Sigmoid colon (tissue), 7 donors: ENCODE measurements around the gene SRXN1. TPM values are rescaled to one million over a fixed set of nuclear protein-coding genes. Genes with fewer than 3 reads are reported as not detected.

Experiments used
- DNase-seq: peaks from one replicate; pipeline ENCODE4 v3.0.0-alpha.2; 2019
- H3K27ac ChIP-seq, 4 donors: fragments of 200-600 bp; sonication (generic); one replicate each; pipeline ENCODE4 v1.5.1; 2016 to 2019; ENCODE audit warnings: mild to moderate bottlenecking in 1 of 4
- H3K27me3 ChIP-seq, 3 donors: fragments of 200-600 bp; sonication (generic); one replicate each; pipeline ENCODE4 v1.5.1; 2019; ENCODE audit warnings: mild to moderate bottlenecking in 1 of 3
- H3K36me3 ChIP-seq, 4 donors: fragments of 200-600 bp; sonication (generic); one replicate each; pipeline ENCODE4 v1.5.1; 2016 to 2019
- H3K4me1 ChIP-seq, 4 donors: fragments of 200-600 bp; sonication (generic); one replicate each; pipeline ENCODE4 v1.5.1; 2017 to 2019
- H3K4me3 ChIP-seq, 4 donors: fragments of 200-600 bp; sonication (generic); one replicate each; pipeline ENCODE4 v1.5.1; 2017 to 2019; ENCODE audit warnings: mild to moderate bottlenecking in 2 of 4, moderate library complexity in 1 of 4
- H3K9me3 ChIP-seq, 4 donors: fragments of 200-600 bp in 3 of 4; sonication (generic) in 3 of 4; one replicate each; pipeline versions ENCODE4 v1.5.1 to v1.6.1; 2013 to 2019
- CTCF ChIP-seq, 4 experiments: fragments of 450-650 bp in 3 of 4; fragments of 200-600 bp in 1 of 4; IDR thresholded peaks; one replicate each; pipeline ENCODE4 v1.5.1; 2016 to 2019; ENCODE audit warnings: antibody characterized with exemption in 4 of 4, mild to moderate bottlenecking in 3 of 4, moderate library complexity in 2 of 4
- EP300 ChIP-seq, 4 donors: sonication (generic); formaldehyde crosslinking; IDR thresholded peaks; one replicate each; pipeline ENCODE4 v1.6.1; 2017; ENCODE audit warnings: antibody characterized with exemption in 4 of 4
- POLR2A ChIP-seq, 2 donors: fragments of 450-650 bp; IDR thresholded peaks; one replicate each; pipeline ENCODE4 v1.6.1; 2016; ENCODE audit warnings: antibody characterized with exemption in 2 of 2, mild to moderate bottlenecking in 2 of 2, moderate library complexity in 2 of 2
- POLR2AphosphoS5 ChIP-seq, 4 donors: sonication (generic); formaldehyde crosslinking; IDR thresholded peaks; one replicate each; pipeline ENCODE4 v1.6.1; 2017; ENCODE audit warnings: antibody characterized with exemption in 4 of 4
- WGBS, 2 donors: extraction: QIAGEN DNeasy Blood & Tissue Kit; methylation state at CpG; one replicate each; pipeline ENCODE4 v1.1.7; 2013; 5-methylcytosine and 5-hydroxymethylcytosine counted together
- intact Hi-C: fragments of 100-400 bp; cut with DNase I; formaldehyde crosslinking; loops from one replicate; pipeline ENCODE4 v1.15.1; 2023
- polyA plus RNA-seq, 3 donors: library from polyadenylated mRNA; stranded (reverse); fragments of 200-250 nt; gene quantifications; one replicate each; pipeline ENCODE4 v1.2.3, GENCODE V29; 2013
- total RNA-seq, 4 donors: library from RNA; depleted of rRNA; stranded (reverse); fragments of >200 nt; gene quantifications; one replicate each; pipeline ENCODE4 v1.1.0, GENCODE V29; 2016
- donor health status: healthy with polysubstance abuse.
- donor health status: Bipolar disorder and iron deficiency.
- donor health status: healthy.

SRXN1 gene
- total and polyA plus RNA-seq, 7 donors: 16.8 to 35.6 (median 27.5) TPM

DNA sequence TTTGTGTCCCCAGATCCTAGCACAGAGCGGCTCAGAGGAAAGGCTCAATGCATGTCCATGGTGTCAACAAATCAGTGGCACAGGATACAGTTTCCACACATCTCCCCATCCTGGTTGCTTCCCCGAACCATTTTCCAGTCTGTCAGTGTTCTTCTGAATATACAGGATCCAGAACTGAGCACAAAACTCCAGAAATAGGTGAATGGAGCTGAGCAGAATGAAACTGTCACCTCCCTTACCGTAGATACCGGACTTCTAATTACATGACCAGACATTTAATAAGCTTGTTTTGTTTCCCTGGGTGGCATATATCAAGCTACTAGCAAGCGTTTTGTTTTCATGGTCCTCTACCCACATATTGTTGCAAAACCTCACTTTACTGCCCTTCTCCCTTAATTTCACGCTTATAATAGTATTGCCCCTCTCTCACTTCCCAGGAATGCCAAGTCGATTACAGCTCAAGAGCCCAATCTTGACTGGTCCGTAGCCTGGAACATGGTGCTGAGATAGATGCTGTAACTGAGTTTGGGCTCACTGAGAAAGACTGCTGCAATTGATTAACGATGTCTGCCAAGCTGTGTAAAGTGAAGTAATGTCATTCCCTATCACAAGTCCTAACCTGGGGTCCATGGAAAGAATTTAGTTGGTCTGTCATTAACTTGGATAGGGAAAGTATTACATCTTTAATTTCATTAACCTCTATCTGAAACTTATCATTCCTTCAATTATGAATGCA is 34.6 kb upstream of the SRXN1 start:
- H3K27me3 ChIP-seq: peaks cover 0 to 62% (median 26%) of the 10 kb centered on the region in 3 donors
- intact Hi-C loops: no loop called here
- WGBS, 2 donors: 73 to 81% methylated on average over 9 of the region's 9 CpGs
- no peaks in the 10 kb centered on the region for H3K4me1 ChIP-seq
- no peak for DNase-seq
- no peaks in the 10 kb centered on the region for H3K9me3 ChIP-seq
- TF ChIP-seq POLR2AphosphoS5 (IDR thresholded peaks at IDR 0.05) (no peak), CTCF (IDR thresholded peaks at IDR 0.05) (no peak), EP300 (IDR thresholded peaks at IDR 0.05) (no peak), POLR2A (IDR thresholded peaks at IDR 0.05) (no peak)
- no peak overlapping the region for H3K27ac ChIP-seq
- no peak overlapping the region for H3K4me3 ChIP-seq
- no peaks in the 10 kb centered on the region for H3K36me3 ChIP-seq

GRCh38 chr20:684676-685319 is 31.8 kb upstream of the SRXN1 start:
- Histone ChIP-seq H3K27ac (no peak overlapping the region), H3K36me3 (no peaks in the 10 kb centered on the region), H3K9me3 (no peaks in the 10 kb centered on the region), H3K4me1 (no peaks in the 10 kb centered on the region), H3K27me3 (peaks cover 0 to 91% (median 26%) of the 10 kb centered on the region in 3 donors), H3K4me3 (no peak overlapping the region)
- intact Hi-C loops: no loop called here
- 68 to 76% methylated on average over 4 of the region's 4 CpGs for WGBS, 2 donors
- no peak for DNase-seq
- no peak for TF ChIP-seq CTCF (IDR thresholded peaks at IDR 0.05)
- no peak for TF ChIP-seq POLR2A (IDR thresholded peaks at IDR 0.05)
- TF ChIP-seq EP300 (IDR thresholded peaks at IDR 0.05): no peak
- TF ChIP-seq POLR2AphosphoS5 (IDR thresholded peaks at IDR 0.05): no peak

GRCh38 chr20:682123-682522 is 29.1 kb upstream of the SRXN1 start:
- peaks cover 0 to 95% (median 17%) of the 10 kb centered on the region in 3 donors for H3K27me3 ChIP-seq
- no peak for DNase-seq
- TF ChIP-seq CTCF (IDR thresholded peaks at IDR 0.05) (no peak), POLR2A (IDR thresholded peaks at IDR 0.05) (no peak), EP300 (IDR thresholded peaks at IDR 0.05) (no peak), POLR2AphosphoS5 (IDR thresholded peaks at IDR 0.05) (no peak)
- H3K9me3 ChIP-seq: no peaks in the 10 kb centered on the region
- WGBS, 2 donors: 27 to 65% methylated on average over 1 of the region's 1 CpG
- intact Hi-C loops: no loop called here
- no peak overlapping the region for H3K4me3 ChIP-seq
- no peaks in the 10 kb centered on the region for H3K36me3 ChIP-seq
- no peaks in the 10 kb centered on the region for H3K4me1 ChIP-seq
- H3K27ac ChIP-seq: no peak overlapping the region

- 73 to 87% methylated on average over 2 of the region's 2 CpGs for WGBS, 2 donors
- intact Hi-C loops: no loop called here
- DNase-seq: no peak
- H3K4me3 ChIP-seq: no peak overlapping the region
- no peaks in the 10 kb centered on the region for H3K36me3 ChIP-seq
- H3K27ac ChIP-seq: no peak overlapping the region
- peaks cover 0 to 13% (median 12%) of the 10 kb centered on the region in 4 donors for H3K4me1 ChIP-seq
- H3K9me3 ChIP-seq: no peaks in the 10 kb centered on the region
- peaks cover 0 to 92% (median 17%) of the 10 kb centered on the region in 3 donors for H3K27me3 ChIP-seq
- TF ChIP-seq EP300 (IDR thresholded peaks at IDR 0.05) (no peak), POLR2AphosphoS5 (IDR thresholded peaks at IDR 0.05) (no peak), CTCF (IDR thresholded peaks at IDR 0.05) (no peak), POLR2A (IDR thresholded peaks at IDR 0.05) (no peak)
Measured at GRCh38 chr20:680638-681187, 27.7 kb upstream of the SRXN1 start.
